ENCODE results near the gene FBXL7. TPM values are rescaled to one million over a fixed set of nuclear protein-coding genes. Genes with fewer than 3 reads are reported as not detected.

FBXL7 gene
- total RNA-seq, 6 experiments from 2014 or later: 12.7 to 19.2 (median 16.8) TPM

DNA sequence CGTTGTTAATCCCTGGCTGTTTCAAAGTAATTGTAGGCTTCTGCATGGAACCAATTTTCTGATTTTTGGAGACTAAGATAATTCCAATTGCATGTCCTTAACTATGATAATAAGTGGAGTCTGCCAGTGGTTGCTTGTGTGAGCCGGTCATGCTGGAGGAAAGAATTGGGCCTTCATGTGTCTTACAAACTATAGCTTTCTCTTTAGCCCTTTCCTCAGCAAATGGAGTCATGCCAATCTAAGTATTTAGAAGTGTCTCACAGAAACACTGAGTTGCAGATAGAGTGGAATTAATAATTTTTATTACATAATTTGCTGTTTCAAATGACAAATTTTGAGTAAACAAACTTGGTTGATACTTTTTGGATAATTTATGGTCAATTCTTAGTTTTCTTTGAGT lies 200.4 kb downstream of the FBXL7 start:
- TF ChIP-seq, protein P1, sequence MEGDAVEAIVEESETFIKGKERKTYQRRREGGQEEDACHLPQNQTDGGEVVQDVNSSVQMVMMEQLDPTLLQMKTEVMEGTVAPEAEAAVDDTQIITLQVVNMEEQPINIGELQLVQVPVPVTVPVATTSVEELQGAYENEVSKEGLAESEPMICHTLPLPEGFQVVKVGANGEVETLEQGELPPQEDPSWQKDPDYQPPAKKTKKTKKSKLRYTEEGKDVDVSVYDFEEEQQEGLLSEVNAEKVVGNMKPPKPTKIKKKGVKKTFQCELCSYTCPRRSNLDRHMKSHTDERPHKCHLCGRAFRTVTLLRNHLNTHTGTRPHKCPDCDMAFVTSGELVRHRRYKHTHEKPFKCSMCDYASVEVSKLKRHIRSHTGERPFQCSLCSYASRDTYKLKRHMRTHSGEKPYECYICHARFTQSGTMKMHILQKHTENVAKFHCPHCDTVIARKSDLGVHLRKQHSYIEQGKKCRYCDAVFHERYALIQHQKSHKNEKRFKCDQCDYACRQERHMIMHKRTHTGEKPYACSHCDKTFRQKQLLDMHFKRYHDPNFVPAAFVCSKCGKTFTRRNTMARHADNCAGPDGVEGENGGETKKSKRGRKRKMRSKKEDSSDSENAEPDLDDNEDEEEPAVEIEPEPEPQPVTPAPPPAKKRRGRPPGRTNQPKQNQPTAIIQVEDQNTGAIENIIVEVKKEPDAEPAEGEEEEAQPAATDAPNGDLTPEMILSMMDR (IDR thresholded peaks at IDR 0.05): no peak
- DNase-seq: no peak
- Mint-ChIP-seq H3K27me3 (ENCODE audit: insufficient read depth) (peaks cover 2% of the 10 kb centered on the region), H3K4me3 (no peak overlapping the region), H3K4me1 (ENCODE audit: low read depth) (peaks cover 46% of the 10 kb centered on the region), H3K27ac (no peak overlapping the region), H3K36me3 (ENCODE audit: low read depth) (peaks cover 6% of the 10 kb centered on the region), H3K9me3 (no peaks in the 10 kb centered on the region)

DNA sequence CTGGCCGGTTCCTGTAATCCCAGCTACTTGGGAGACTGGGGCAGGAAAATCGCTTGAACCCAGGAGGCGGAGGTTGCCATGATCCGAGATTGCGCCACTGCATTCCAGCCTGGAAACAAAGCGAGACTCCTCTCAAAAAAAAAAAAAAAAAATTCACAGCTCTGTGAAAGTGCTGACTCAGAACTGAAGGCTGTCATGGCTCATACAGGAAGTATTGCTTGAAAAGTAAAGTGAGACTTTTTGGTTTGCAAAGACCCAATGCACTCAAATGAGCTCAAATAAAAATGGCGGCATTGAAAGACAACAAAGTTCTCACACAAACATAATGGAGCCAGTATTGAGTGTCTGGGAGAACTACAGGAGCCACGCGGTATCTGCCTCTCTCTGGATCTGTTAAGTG lies 202.1 kb downstream of the FBXL7 start:
- TF ChIP-seq, protein P1 (IDR thresholded peaks at IDR 0.05): no peak
- peak; percentile 8 for DNase-seq
- Mint-ChIP-seq H3K27ac (peak overlapping the region; percentile 34; the same call in 1 of the 2 replicates), H3K4me3 (no peak overlapping the region), H3K4me1 (ENCODE audit: low read depth) (peaks cover 45% of the 10 kb centered on the region), H3K9me3 (no peaks in the 10 kb centered on the region), H3K27me3 (ENCODE audit: insufficient read depth) (peaks cover under 1% of the 10 kb centered on the region), H3K36me3 (ENCODE audit: low read depth) (peaks cover 6% of the 10 kb centered on the region)

GRCh38 chr5:15703901-15704300 lies 203.9 kb downstream of the FBXL7 start:
- Mint-ChIP-seq H3K4me3 (no peak overlapping the region), H3K4me1 (ENCODE audit: low read depth) (peaks cover 63% of the 10 kb centered on the region), H3K27me3 (ENCODE audit: insufficient read depth) (no peaks in the 10 kb centered on the region; the same call in none of the 2 replicates), H3K27ac (peak overlapping the region; percentile 78), H3K9me3 (no peaks in the 10 kb centered on the region), H3K36me3 (ENCODE audit: low read depth) (peaks cover 6% of the 10 kb centered on the region)
- TF ChIP-seq, protein P1 (IDR thresholded peaks at IDR 0.05): no peak
- no peak for DNase-seq

DNA sequence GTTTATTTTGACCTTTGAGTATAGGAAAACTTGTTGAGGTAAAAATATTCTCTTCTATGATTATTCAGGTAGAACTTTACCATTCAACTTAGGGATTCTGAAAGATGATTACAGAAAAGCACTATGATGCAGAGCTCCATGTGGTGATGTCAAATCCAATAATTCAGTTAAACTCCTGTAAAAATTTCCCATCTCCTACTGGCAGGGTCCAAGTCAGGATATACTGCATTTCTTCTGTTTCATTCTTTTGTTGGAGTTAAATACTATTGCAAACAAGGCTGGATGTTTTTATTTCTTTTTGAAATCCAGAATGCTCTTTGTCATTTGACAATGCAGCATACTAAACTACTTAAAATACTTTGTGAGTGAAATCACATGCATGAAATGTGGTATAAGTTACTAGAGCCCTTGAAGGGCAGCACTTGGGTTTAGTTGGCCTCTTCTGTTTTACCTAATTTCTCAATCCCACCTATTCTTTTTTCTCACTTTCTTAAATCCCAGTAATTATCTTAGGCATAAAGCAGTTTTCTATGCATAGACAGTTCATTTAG lies 204.5 kb downstream of the FBXL7 start:
- peaks cover 63% of the 10 kb centered on the region for H3K4me1 Mint-ChIP-seq (ENCODE audit: low read depth)
- peaks cover 6% of the 10 kb centered on the region for H3K36me3 Mint-ChIP-seq (ENCODE audit: low read depth)
- H3K27ac Mint-ChIP-seq: peak overlapping the region; percentile 78
- TF ChIP-seq, protein P1 (IDR thresholded peaks at IDR 0.05): no peak
- DNase-seq: peak; percentile 40
- H3K4me3 Mint-ChIP-seq: peak overlapping the region; percentile 44
- H3K27me3 Mint-ChIP-seq (ENCODE audit: insufficient read depth): no peaks in the 10 kb centered on the region; the same call in none of the 2 replicates
- H3K9me3 Mint-ChIP-seq: no peaks in the 10 kb centered on the region

DNA sequence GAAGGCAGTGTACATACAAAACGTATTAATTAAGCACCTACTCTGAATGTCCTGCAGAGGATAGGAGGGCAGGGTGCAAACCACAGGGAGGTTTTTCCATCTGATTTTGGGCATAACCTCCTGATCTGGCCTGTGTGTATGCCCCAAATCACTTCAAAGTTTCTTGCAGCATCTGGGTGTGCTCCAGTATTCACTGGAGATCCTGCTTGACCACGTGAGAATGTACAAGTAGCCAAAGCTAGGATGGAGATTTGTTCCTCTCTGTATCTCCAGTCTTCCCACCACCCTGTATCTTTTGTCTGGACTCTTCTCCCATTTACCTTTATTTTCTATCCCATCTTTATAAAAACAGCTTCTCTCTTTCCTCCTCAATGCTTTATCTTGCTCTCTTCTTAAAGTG lies 207.7 kb downstream of the FBXL7 start:
- H3K36me3 Mint-ChIP-seq (ENCODE audit: low read depth): peaks cover 5% of the 10 kb centered on the region; the same call in 1 of the 2 replicates
- no peak overlapping the region for H3K27ac Mint-ChIP-seq
- DNase-seq: no peak
- H3K4me3 Mint-ChIP-seq: no peak overlapping the region
- TF ChIP-seq, protein P1 (IDR thresholded peaks at IDR 0.05): no peak
- no peaks in the 10 kb centered on the region for H3K9me3 Mint-ChIP-seq
- H3K27me3 Mint-ChIP-seq (ENCODE audit: insufficient read depth): no peaks in the 10 kb centered on the region; the same call in none of the 2 replicates
- H3K4me1 Mint-ChIP-seq (ENCODE audit: low read depth): peaks cover 45% of the 10 kb centered on the region
